ENCODE measurements around the gene NSFL1C.
"Not testable (repeated sequence)": the region's sequence is repeated elsewhere in the genome, so short reads cannot be mapped to it uniquely, and the experiment has no call there.

NSFL1C gene

GRCh38 chr20:1466211-1467081, at the start of gene NSFL1C:
Gene NSFL1C, minus strand, starts transcription at chr20:1466849. Its CDS starts 25 bp downstream, at chr20:1466824.
- DNase-seq, result peak; percentile 95

- DNase-seq, result no peak
Observed at GRCh38 chr20:1513801-1514200, 47.2 kb upstream of the NSFL1C start.

GRCh38 chr20:1509237-1509636, 42.6 kb upstream of the NSFL1C start:
- DNase-seq, result peak; percentile 31

- no peak for DNase-seq
Observed at GRCh38 chr20:1508574-1508973, 41.9 kb upstream of the NSFL1C start.

- DNase-seq, result no peak
Observed at GRCh38 chr20:1507276-1507675, 40.6 kb upstream of the NSFL1C start.

GRCh38 chr20:1505871-1506270, 39.2 kb upstream of the NSFL1C start:
- no peak for DNase-seq

GRCh38 chr20:1505361-1505760, 38.7 kb upstream of the NSFL1C start:
- DNase-seq, result no peak

GRCh38 chr20:1503564-1504227, 37.0 kb upstream of the NSFL1C start:
- DNase-seq, result peak; percentile 73

- no peak for DNase-seq
Observed at GRCh38 chr20:1500496-1500895, 33.8 kb upstream of the NSFL1C start.

GRCh38 chr20:1499528-1500420, 33.1 kb upstream of the NSFL1C start:
- DNase-seq, result no peak

- not testable (repeated sequence) for DNase-seq
Observed at GRCh38 chr20:1497371-1497770, 30.7 kb upstream of the NSFL1C start.

GRCh38 chr20:1496930-1497329, 30.3 kb upstream of the NSFL1C start:
- no peak for DNase-seq

- no peak for DNase-seq
Observed at GRCh38 chr20:1494436-1494835, 27.8 kb upstream of the NSFL1C start.

- DNase-seq, result no peak
Observed at GRCh38 chr20:1493536-1493935, 26.9 kb upstream of the NSFL1C start.

- DNase-seq, result no peak
Observed at GRCh38 chr20:1491860-1492642, 25.4 kb upstream of the NSFL1C start.

GRCh38 chr20:1491281-1491840, 24.7 kb upstream of the NSFL1C start, which contains the start of gene SIRPB2:
Gene SIRPB2, minus strand, starts transcription at chr20:1491420. Its CDS starts 61 bp downstream, at chr20:1491359.
- DNase-seq, result no peak

GRCh38 chr20:1490643-1491195, 24.1 kb upstream of the NSFL1C start:
- DNase-seq, result no peak

- no peak for DNase-seq
Observed at GRCh38 chr20:1489764-1490436, 23.3 kb upstream of the NSFL1C start.

- no peak for DNase-seq
Observed at GRCh38 chr20:1489325-1489724, 22.7 kb upstream of the NSFL1C start.

- no peak for DNase-seq
Observed at GRCh38 chr20:1486566-1486965, 19.9 kb upstream of the NSFL1C start.
